ENCODE results near the gene GSG1L.

Gene GSG1L

DNA sequence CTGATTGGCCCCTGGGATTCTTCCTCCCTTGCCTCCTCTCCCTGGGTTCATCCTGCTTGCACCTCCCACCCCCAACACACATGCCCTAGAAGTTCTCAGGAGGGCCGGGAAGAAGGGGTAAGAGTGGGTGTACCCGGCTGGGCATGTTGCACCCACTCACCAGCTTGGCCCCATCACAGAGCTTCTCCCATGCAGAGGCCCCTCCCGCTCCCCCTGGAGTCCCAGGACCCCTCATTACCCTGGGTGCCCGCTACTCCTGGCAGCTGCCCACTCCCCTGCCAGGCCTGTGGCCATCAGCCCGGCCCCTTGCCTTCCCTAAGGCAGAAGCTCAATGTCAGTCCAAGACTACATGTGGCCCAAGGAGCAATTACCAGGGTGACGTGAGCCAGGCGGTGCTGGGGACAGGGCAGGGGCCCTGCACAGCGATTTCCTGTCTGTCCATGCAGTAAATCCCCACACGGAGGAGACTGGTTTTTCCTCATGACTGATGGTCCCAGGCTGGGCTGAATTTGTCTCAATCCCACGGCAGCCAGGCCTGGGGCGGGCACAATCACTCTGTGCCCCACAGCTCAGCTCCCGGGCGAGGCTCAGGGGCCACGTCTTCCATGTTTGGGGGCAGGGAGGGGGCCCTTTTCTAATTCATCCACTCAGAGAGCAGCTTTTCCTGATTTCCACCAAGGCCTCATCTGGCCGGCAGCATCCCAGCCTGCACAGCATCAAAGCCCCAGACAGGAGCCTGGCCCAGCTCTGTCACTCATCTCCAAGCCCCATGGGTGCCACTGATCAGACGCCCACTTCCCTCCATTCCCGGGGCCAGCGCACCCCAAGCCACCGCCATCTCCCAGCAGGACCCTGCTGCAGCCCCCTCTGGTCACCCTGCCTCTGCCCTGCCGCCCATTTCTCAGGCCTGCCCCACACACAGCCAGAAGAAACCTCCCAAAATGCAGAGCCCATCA is 278.9 kb downstream of the GSG1L start:
- no peak for DNase-seq

DNA sequence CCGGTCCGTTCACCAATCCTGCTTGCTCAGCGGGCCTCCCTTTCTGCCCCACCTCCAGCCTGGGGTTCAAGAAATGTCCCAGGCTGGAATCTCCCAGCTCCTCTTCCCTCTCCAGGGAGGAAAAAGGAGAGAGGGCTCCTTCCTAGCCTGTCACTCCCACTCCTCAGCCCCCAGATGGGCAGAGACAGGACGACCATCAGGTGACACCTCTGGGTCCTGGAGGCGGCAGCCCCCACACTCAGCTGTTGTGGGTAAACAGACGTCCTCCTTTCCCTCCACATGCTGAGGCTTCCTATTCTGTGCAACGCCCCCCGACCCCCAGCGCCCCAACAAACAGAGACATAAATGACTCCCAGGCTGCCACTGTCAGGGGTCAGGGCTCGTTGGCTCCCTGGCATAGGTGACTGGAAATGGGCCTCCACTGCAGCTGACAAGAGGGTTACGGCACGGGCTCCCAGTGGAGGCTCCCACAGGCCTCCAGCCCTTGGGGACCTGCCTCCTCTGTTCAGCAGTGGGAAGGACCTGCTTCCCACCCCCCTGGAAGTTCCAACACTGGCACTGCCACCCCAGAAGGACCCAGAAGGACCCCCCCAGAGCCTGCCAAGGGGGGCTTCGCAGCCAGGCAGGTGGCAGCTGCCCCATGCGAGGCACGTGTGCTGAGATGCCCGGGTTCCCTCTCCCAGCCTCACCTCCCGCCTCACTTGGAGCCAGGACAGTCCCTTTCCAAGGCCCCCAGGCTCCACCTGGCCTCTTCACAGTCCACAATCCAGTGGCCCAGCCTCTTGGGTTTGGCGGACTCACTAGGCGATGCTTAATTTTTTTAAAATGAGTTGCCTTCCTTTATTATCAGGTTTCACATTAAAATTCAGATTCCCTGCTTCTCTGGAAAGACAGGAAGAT is 281.3 kb downstream of the GSG1L start:
- DNase-seq = no peak

DNA sequence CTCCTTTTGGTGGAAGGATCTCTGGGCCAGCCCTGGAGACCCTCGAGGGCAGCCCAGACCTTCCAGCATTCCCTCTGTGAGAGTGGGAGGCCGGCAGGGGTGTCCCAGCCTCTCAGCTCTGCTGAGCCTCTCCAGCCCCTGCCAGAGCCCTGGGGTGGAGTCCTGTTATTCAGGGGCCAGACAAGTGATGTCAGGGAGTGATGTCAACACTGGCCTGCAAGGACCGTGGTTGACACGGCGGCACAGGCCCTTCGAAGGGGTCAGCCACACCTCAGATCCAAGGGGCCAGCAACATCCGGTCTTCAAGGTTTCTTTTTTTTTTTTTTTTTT is 282.4 kb downstream of the GSG1L start:
- DNase-seq = no peak

DNA sequence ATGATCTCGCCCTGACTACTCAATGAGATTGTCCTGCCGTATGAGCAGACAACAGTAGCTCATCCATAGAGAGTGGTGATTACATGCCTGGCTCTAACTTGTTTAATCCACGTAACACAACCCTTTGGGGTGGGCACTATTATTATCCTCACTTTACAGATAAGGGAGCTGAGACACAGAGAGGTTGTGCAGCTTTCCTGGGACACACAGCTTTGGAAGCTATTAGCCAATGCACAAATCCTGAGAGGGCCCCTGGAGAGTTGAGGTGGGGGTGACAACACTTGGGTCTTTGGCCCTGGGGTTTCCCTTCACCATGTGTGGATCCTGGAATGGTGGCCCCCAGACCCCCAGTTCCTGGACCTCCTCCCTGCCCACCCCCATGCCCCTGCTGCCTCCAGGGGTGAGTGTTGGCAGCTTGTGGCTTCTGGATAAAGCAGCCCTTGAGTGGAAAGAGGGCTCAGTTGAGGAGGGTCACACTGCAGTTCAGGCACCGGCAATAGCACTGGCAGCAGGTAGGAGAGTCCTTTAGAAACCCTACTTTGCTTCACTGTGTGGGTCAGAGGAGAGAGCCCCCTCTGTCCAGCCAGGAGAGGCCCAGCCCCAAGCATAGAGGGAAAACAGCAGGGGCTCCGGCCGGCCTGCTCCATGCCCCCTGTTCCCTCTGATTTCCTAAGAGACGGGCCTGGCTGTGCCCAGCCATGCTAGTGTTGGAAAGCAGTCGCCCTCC is 282.9 kb downstream of the GSG1L start:
- DNase-seq = no peak

DNA sequence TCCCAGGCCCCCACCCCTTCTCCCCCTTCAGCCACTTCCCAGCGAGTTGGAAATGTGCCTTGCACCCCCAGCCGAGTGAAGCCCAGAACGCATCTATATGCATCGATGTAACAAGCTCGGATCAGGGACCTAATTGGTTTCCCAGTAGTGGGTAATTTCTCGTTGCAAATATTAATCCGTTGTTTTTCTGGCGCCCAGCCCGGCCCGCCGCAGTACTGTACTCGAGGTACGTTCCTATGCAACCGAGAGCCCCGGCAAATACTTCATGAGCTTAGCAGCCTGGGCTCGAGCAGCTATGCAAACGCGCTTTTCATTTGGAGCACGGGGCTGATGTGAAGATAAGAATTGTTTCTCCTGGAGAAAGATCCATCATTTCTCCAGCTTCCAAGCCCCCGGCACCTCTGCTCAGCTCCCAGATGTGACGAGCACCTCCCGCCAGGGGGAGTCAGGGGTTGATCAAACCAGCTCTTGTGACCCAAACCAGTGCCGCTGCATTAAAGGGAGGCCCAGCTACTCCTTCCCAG is 283.8 kb downstream of the GSG1L start:
- DNase-seq = peak; percentile 70

DNA sequence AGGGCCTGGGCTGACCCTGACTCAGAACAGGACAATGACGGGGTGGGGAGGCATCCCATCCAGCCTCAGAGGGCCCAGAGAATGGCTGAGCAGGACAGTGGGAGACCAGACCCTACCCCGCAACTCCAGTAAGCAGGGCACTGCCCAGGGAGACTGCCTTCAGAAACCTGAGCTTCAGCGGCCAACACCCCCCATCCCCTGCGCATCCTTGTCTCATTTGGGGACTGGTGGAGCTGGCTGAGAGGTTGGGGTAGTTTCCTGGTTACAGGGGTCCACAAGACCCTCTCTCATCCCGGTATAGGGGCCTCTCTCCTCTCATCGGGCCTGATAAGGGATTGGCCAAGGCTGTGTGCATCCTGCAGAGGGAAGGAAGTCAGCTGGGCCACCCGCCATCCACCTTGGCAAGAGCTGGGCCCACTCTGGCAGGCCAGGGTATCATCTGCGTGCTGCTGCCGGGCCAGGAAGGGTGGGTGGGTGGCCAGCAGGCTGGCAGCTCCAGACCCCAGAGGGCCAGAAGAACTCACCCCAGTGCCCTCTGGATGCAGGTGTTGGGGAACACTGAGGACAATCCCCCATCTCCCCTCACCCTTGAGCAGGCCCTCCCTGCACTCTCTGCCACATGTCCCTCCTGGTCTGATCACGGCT is 284.5 kb downstream of the GSG1L start:
- DNase-seq = no peak

DNA sequence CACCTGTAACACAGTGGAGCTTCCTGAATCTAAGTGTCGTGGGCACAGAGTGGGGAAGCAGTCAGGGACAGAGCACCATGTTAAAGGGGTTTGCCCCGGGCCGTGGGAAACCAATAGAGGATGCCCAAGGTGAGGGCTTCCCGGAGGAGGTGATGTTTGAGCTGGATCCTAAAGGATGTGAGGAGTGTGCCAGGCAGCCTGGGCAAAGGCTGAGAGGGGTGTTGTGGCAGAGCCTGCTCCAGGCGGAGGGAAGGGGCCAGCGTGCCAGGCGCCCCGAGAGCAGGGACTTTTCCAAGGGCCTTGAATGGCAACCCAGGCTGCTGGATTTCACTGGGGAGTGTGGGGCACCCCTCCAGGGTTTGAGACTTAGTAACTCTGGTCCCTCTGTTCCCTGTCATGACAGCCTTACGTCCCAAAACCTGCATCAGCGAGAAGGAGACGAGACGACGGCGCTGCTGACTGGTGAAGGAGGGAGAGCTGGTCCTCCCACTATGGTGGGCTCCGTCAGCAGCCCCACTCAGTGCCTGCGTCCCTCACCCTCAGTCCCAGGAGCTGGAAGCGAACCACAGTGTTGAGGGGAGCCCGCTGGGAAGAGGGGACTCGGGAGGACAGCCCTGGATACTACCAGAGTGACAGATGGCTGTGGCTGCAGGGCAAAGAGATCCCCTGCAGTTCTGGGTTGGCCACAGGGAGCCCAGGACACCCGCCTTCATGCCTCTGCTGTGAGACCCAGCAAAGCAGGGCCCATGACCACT is 285.2 kb downstream of the GSG1L start:
- no peak for DNase-seq

DNA sequence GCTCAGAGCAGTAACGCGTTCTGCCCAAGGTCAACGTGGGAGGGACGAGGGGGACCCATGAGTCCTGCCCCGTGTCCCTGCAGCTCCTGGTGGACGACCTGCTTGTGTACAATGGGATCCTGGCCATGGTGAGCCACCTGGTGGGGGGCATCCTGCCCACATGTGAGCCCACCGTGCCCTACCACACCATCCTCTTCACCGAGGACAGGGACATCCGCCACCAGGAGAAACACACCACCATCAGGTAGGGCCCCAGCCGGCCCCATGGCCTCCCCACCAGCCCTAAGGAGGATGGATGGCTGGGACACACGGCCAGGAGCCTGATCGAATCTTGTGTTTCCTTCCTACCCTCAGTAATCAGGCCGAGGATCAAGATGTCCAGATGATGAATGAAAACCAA is 286.0 kb downstream of the GSG1L start:
- no peak for DNase-seq

DNA sequence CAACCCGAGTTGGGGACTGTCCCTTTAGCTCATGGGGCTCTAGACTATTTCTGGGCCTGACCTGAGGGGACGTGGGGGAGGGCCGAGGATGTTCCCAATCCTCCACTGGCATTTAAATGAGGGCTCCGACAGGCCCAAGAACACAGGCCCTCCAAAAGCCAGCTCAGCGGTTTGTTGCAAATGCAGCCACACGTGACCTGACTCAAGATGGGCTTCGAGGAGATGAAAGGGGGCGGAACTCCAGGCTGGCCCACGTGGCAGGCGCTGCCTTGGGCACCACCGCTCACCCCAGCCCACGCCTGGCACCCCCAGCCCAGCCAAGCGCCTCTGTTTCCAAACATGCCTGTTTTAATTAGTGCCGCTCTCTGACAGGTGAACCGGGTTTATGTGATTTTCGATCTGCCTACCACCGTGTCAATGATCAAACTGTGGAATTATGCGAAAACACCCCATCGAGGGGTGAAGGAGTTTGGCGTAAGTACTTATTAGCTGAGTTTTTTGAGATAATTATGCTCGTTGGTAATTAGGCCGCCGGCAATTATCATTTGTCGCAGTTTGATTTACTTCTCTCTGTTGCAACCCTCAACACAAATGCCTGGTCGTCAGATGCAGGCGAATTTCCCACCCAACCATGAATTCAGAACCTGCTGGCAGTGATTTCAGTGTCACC is 286.8 kb downstream of the GSG1L start:
- DNase-seq = no peak

DNA sequence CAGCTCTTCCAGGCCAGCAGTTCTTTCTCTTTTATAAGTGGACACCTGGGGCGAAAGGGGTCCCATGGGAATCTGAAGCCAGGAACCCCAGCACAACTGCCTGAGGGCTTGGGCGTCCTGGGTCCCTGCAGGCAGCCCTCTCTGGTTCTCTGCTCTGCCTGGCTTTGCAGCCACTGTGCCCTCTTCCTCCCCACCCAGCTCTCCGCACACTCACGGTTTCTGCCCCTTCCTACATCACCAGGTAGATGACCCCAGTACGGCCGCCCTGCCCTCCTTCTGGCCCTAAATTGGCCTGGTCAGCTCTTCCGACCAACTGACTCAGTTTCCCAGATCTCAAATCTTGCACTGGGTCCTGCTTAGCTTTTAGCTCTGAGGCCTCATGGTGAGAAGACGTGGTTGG is 288.3 kb downstream of the GSG1L start:
- no peak for DNase-seq

DNA sequence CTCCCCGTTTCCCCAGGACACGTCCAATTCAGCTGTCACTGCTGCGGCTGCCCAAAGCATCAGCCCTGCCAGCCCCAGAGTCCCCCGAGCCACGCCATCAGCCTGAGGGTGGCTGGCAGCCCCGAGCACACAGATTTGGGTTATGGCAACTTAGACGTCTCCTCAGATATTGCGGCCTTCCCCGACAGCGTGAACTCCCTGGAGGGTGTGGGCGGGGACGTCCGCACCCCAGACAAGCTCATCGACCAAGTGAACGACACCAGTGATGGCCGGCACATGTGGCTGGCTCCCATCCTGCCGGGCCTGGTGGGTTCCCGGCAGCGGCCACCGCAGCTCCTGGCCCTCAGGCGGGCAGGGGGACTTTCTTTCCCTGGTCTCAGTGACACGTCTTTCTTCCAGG is 288.7 kb downstream of the GSG1L start:
- no peak for DNase-seq

DNA sequence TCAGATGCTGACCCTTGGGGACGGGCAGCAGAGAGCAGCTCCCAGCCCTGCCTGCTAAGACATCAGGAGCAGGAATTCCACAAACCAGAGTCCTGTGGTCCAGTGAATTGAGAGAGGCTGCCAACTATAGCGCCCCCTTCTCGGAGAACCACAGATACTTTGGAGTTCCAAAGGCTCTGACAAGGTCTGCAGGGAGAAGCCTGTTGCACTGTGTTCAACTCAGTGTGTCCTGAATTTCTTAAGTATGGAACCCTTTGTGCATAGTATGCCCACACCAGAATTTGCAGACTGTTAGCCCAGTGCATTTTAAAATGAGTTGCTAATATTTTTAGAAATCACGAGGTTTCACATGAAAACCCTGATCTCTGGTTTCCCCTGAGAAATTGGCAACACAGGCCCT is 290.2 kb downstream of the GSG1L start:
- DNase-seq = no peak

DNA sequence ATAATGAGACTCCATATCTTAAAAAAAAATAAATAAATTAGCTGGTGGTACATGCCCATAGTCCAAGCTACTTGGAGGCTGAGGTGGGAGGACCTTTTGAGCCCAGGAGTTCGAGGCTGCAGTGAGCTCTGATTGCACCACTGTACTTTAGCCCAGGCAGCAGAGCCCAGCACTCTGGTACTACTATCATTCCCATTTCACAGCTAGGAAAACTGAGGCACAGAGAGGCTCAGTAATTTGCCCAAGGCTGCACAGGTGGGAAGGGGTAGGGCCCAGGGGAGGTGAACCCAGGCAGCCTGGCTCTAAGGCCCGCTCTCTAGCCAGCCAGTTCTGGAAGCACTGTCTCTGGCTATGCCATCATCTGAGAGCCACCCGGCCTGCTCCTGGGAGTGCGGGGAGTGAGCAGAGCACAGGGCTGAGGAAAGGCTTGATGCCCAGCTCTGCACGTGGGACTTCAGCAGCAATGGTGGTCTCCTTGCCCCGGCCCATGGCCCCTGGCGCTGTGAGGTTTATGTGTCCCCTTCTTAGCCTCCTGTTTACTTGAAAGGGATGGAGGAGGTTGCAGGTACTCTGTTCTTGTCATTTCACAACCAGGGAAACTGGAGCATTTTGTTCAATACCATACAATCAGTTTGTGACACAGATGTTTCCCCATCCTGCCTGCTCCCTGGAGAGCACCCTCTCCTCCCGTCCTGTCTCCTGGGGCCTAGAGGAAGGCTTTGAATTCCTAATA is 291.3 kb downstream of the GSG1L start:
- no peak for DNase-seq

DNA sequence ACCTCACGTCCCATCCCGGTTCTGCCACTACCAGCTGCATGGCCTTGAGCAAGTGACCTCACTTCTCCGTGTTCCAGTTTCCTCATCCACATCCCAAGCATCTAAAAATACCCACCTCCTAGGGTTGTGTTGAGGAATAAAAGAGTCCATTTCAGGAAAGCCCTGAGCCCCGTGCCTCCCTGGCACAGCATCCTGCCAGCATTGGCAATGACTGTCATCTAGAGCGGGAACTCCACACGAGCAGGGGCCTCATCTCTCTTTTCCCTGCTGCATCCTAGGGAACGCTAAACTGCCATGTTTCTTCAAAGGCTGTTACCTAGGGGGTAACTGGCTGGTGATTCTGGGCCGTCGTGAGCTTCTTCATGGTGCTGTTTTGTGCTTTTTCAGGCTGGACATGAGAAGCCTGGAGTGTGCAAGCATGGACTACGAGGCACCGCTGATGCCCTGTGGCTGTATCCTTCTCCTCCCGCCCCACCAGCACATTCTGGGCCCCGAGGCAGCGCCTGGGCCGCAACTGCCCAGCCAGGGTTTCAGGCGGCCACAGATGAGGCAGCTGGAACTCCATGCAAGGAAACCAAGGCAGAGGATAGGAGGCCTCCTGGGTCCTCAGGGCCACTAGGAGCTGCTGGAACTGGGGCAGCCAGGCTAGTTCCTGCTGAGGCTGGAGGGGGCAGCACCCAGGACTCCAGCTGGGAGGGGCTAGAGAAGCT is 292.2 kb downstream of the GSG1L start:
- no peak for DNase-seq

DNA sequence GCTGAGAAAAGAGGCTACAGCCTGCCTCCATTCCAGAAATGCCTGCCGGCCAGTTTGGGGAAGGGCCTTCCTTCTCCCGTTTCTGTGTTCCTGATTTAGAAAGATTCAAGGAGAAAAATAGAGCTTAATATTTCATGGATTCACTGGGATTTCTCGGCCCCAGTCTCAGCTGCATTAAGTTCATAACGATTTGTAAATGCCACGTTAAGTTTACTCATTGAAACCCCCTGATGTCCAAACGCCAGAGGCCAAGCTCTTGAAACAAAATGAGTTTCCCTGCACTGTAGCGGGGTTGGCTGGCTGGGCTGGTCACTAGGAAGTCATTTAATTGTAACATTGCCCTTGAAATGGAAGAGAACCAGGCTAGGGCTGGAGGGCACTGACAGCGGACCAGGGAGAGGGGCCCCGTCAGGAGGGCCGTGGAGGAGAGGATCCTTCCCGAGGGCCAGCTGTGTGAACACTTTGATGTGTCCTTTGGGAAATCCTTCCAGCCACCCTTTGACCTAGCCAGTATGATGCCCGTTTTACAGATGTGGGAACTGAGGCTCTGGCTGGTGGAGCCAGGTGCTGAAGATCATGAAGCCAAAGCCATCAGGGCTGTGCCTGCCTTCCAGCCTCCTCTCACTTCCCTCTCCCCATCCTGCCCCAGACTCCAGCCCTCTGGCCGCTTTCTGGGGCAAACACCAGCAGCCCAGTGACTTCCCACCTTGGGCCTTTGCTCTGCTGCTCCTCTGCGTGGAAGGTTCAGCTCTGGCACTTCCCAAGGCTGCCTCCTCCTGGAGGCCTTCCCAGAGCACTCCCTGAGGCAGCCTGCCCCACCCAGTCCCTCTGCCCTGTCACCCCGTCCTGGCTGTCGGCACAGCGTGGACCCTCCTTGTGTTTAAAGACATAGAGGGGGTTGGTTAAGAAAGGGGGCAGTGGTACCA is 293.0 kb downstream of the GSG1L start:
- DNase-seq = no peak

DNA sequence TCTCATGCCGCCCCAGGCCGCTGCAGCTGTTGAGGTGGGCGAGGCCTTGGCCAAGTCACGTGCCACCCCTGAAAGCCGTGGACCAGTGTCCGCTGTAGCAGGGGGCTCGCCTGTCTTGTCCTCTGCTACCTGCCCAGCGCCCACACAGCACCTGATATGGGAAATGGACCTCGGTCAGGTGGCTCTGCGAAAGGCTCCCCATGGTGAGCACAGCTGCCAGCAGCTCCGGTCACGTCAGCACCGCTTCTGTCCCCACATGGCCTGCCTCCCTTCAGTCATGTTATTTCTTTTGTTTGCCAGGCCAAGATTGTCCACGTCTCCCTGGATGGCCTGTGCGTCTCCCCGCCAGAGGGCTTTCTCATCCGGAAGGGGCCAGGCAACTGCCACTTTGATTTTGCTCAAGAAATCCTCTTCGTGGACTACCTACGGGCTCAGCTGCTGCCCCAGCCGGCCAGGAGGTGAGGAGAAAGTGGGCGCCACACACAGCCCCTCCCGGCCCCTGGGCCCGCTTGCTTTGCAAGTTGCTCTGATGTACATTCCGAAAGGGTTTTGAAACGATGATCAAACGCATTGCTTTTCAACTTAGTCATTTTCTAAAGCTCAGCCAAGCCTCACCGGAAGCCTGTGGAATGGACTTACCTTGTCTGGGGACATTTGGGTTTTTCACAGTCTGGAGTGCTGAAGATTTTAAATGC is 293.8 kb downstream of the GSG1L start:
- no peak for DNase-seq

DNA sequence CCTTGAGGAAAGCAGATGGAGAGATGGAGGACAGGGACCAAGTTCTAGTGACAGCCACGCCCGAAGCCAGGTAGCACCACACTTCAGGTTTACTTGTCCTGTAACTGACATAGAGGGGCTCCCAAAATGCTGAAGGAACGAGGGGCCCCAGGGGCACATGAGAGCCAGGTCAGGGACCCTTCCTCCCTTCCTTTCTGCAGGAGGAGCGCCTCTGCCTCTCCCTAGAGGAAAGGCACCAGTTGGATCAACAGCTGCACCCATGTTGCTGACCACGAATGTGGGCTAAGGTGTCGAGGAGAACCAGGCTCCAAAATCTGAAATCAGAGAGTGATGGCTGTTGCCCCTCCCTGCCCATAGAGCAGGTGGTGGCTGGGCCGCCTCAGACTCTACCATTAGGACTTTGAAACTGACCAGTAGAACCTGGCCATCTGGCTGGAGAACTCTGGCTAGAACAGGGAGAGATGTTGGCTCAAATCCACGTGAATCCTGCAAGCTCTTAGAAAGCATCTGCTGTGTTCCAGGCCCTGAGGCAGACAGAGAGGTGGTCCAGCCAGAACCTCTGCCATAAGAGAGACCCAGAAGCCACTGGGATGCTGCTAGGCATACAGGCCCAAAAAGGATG is 294.8 kb downstream of the GSG1L start:
- no peak for DNase-seq
